ENCODE measurements around the gene CTBS. TPM values are rescaled to one million over a fixed set of nuclear protein-coding genes. Genes with fewer than 3 reads are reported as not detected.

The CTBS gene
- total RNA-seq, 4 donors from 2014 or later, result 3.8 to 25.7 (median 16.2) TPM

DNA sequence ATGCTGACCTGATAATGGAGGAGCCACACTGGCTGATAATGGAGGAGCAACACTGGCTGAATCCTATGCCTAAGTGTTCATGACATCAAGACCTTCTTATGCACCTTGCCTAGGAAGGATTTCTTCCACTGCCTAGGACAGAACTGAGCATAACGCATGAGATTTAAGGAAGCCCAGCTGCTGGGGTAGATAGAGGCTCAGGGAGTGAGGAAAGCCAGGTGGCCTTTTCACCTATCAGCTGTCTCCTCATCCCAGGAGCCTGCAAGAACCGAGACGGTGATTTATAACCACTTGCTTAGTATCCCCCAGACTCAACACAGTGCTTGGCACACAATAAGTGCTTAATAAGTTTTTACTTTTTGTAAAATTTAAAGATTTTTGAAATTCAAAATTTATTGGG lies 7.4 kb upstream of the CTBS start:
- intact Hi-C loops (cut with DNase I; ENCODE audit: low total_unique reads) (no loop called here), in situ Hi-C loops (cut with MboI; ENCODE audit: low pct_ligation_motif_present in 1 of 4, low pct_unique_long_range_greater_than_20kb in 1 of 4, low sequenced_read_pairs in 3 of 4) (no loop called here)
- 86 to 100% methylated on average over 2 to 3 of the region's 3 CpGs for WGBS, 2 donors (ENCODE audit: low coverage in 1 of 2)
- H3K9me3 ChIP-seq, result no peaks in the 10 kb centered on the region
- H3K27ac ChIP-seq, result no peak overlapping the region
- no peak for DNase-seq
- no peak for TF ChIP-seq POLR2AphosphoS5 (IDR thresholded peaks at IDR 0.05)
- TF ChIP-seq, protein P1, sequence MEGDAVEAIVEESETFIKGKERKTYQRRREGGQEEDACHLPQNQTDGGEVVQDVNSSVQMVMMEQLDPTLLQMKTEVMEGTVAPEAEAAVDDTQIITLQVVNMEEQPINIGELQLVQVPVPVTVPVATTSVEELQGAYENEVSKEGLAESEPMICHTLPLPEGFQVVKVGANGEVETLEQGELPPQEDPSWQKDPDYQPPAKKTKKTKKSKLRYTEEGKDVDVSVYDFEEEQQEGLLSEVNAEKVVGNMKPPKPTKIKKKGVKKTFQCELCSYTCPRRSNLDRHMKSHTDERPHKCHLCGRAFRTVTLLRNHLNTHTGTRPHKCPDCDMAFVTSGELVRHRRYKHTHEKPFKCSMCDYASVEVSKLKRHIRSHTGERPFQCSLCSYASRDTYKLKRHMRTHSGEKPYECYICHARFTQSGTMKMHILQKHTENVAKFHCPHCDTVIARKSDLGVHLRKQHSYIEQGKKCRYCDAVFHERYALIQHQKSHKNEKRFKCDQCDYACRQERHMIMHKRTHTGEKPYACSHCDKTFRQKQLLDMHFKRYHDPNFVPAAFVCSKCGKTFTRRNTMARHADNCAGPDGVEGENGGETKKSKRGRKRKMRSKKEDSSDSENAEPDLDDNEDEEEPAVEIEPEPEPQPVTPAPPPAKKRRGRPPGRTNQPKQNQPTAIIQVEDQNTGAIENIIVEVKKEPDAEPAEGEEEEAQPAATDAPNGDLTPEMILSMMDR (IDR thresholded peaks at IDR 0.05), result no peak
- TF ChIP-seq EP300 (IDR thresholded peaks at IDR 0.05; ENCODE audit: low read depth), result no peak
- TF ChIP-seq POLR2A (IDR thresholded peaks at IDR 0.05), result no peak
- H3K36me3 ChIP-seq, result no peaks in the 10 kb centered on the region
- H3K4me1 ChIP-seq, result no peaks in the 10 kb centered on the region
- no peaks in the 10 kb centered on the region for H3K27me3 ChIP-seq
- H3K4me3 ChIP-seq, result no peak overlapping the region

- WGBS, 2 donors (ENCODE audit: low coverage in 1 of 2), result 74 to 92% methylated on average over 2 to 7 of the region's 7 CpGs
- H3K9me3 ChIP-seq, result no peaks in the 10 kb centered on the region
- H3K4me1 ChIP-seq, result peaks cover 7 to 25% (median 12%) of the 10 kb centered on the region in 4 donors
- H3K36me3 ChIP-seq, result no peaks in the 10 kb centered on the region
- no peaks in the 10 kb centered on the region for H3K27me3 ChIP-seq
- peak overlapping the region; percentile 96 to 100 (median 98) for H3K27ac ChIP-seq
- no peak for TF ChIP-seq EP300 (IDR thresholded peaks at IDR 0.05; ENCODE audit: low read depth)
- TF ChIP-seq POLR2A (IDR thresholded peaks at IDR 0.05), result no peak
- no peak for TF ChIP-seq POLR2AphosphoS5 (IDR thresholded peaks at IDR 0.05)
- TF ChIP-seq, protein P1 (IDR thresholded peaks at IDR 0.05), result no peak
- intact Hi-C loops (cut with DNase I; ENCODE audit: low total_unique reads), result loop anchor here (5.0 to 10.0 kb wide), 2 partner anchors 70 to 112 kb away; partner anchors contain the start of genes GNG5 and SPATA1
- H3K4me3 ChIP-seq, result peak overlapping the region in 3 of 4 donors; percentile 58 to 67 (median 63)
- no peak for DNase-seq
- in situ Hi-C loops (cut with MboI; ENCODE audit: low pct_ligation_motif_present in 1 of 4, low pct_unique_long_range_greater_than_20kb in 1 of 4, low sequenced_read_pairs in 3 of 4), result no loop called here
Observed at GRCh38 chr1:84574936-84575335, 696 bp upstream of the CTBS start.

GRCh38 chr1:84573481-84573966 lies 716 bp downstream of the CTBS start:
- no peaks in the 10 kb centered on the region for H3K36me3 ChIP-seq
- intact Hi-C loops (cut with DNase I; ENCODE audit: low total_unique reads), result loop anchor here (5.0 to 10.0 kb wide), 2 partner anchors 69 to 114 kb away; partner anchors contain the start of genes GNG5 and SPATA1
- peak overlapping the region; percentile 51 to 67 (median 60) for H3K4me3 ChIP-seq
- H3K4me1 ChIP-seq, result peaks cover 7 to 25% (median 12%) of the 10 kb centered on the region in 4 donors
- H3K27me3 ChIP-seq, result no peaks in the 10 kb centered on the region
- TF ChIP-seq POLR2A (IDR thresholded peaks at IDR 0.05) (no peak), EP300 (IDR thresholded peaks at IDR 0.05; ENCODE audit: low read depth) (no peak), POLR2AphosphoS5 (IDR thresholded peaks at IDR 0.05) (no peak)
- TF ChIP-seq, protein P1 (IDR thresholded peaks at IDR 0.05), result no peak
- H3K9me3 ChIP-seq, result no peaks in the 10 kb centered on the region
- H3K27ac ChIP-seq, result peak overlapping the region; percentile 96 to 100 (median 98)
- DNase-seq, result no peak
- 3 to 4% methylated on average over 2 to 5 of the region's 5 CpGs for WGBS, 2 donors (ENCODE audit: low coverage in 1 of 2)
- in situ Hi-C loops (cut with MboI; ENCODE audit: low pct_ligation_motif_present in 1 of 4, low pct_unique_long_range_greater_than_20kb in 1 of 4, low sequenced_read_pairs in 3 of 4), result no loop called here

GRCh38 chr1:84571150-84571535 lies 3.1 kb downstream of the CTBS start:
- no peak overlapping the region for H3K27ac ChIP-seq
- in situ Hi-C loops (cut with MboI; ENCODE audit: low pct_ligation_motif_present in 1 of 4, low pct_unique_long_range_greater_than_20kb in 1 of 4, low sequenced_read_pairs in 3 of 4), result no loop called here
- H3K36me3 ChIP-seq, result no peaks in the 10 kb centered on the region
- TF ChIP-seq POLR2AphosphoS5 (IDR thresholded peaks at IDR 0.05) (no peak), EP300 (IDR thresholded peaks at IDR 0.05; ENCODE audit: low read depth) (no peak), POLR2A (IDR thresholded peaks at IDR 0.05) (no peak)
- TF ChIP-seq, protein P1 (IDR thresholded peaks at IDR 0.05), result no peak
- H3K27me3 ChIP-seq, result no peaks in the 10 kb centered on the region
- H3K4me1 ChIP-seq, result peaks cover 7 to 25% (median 12%) of the 10 kb centered on the region in 4 donors
- H3K4me3 ChIP-seq, result no peak overlapping the region
- intact Hi-C loops (cut with DNase I; ENCODE audit: low total_unique reads), result loop anchor here (5.0 to 10.0 kb wide), 2 partner anchors 66 to 116 kb away; partner anchors contain the start of genes GNG5 and SPATA1
- 90 to 96% methylated on average over 2 of the region's 2 CpGs for WGBS, 2 donors (ENCODE audit: low coverage in 1 of 2)
- no peak for DNase-seq
- H3K9me3 ChIP-seq, result no peaks in the 10 kb centered on the region
